Daoy (cell line): Measurements from ENCODE around the gene SLC7A1. TPM values are rescaled to one million over a fixed set of nuclear protein-coding genes. Genes with fewer than 3 reads are reported as not detected.

Experiments
- DNase-seq: peaks from one replicate; pipeline ENCODE4 v3.0.0-alpha.2; 2015; ENCODE audit warnings: low read depth
- total RNA-seq: library from RNA; depleted of rRNA; stranded (reverse); fragments of >200 nt; shearing (Covaris generic); gene quantifications from 2 replicates; pipeline ENCODE4 v1.2.3, GENCODE V29; 2014

Gene SLC7A1
- total RNA-seq, 1 experiment from 2014 or later, result 22.0 TPM

DNA sequence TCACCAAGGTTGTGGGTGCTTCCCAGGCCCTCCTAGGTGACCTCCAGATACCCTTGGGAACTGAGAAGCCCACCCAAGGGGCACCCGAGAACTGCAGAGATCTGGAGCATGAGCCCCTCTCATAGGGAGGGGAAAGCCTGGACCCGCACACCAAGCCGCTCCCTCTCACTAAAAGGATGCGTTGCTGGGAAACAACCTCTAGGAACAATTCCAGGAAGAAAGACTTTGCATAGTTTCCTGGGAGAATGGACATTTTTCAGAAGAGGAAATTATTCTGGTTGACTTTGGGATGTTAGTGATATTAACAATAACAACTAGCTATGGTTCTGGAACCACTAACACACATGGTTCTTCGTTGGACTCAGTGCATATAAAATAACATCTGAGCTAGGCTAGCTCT, 64.6 kb downstream of the SLC7A1 start:
- DNase-seq, result no peak

DNA sequence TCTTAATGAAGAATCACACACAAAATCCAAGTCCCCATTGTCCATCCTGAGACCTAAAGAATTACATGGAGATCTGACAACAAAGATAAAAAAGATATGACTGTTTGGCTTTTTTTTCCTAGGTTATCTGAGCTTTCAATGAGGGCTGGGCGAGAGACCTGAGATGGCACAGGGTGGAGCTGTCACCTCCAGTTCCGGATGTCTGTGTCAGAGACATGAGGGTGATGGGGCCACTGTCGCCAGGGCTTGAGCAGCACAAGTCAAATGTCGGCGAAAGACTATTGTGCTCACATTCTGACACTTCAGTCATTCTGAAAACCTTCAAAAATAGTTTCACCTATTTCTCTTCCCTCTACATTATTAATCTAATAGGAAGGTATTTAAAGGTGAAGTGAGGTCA, 65.7 kb downstream of the SLC7A1 start:
- DNase-seq, result no peak

GRCh38 chr13:29527916-29528315, 67.6 kb downstream of the SLC7A1 start:
- DNase-seq, result no peak

DNA sequence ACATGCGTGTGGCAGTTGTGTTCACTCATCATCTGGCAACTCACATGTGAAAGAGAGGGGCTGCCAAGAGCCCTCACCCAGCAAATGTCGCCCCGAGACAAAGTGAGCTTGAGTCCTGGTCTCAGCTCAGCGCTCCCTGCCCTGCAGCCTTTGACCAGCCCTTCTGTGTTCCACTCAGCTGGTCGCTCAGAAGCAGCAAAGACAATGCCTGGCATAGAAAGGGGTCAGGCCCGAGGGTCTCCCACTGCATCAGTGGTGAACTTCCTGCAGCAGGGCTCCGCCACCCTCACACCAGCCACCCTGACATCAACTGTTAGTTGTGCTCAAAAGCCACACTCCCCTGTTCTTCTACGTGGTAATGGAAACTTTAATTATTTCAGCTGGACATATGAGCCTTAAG, 68.0 kb downstream of the SLC7A1 start:
- DNase-seq, result no peak

GRCh38 chr13:29526741-29527140, 68.7 kb downstream of the SLC7A1 start:
- no peak for DNase-seq

DNA sequence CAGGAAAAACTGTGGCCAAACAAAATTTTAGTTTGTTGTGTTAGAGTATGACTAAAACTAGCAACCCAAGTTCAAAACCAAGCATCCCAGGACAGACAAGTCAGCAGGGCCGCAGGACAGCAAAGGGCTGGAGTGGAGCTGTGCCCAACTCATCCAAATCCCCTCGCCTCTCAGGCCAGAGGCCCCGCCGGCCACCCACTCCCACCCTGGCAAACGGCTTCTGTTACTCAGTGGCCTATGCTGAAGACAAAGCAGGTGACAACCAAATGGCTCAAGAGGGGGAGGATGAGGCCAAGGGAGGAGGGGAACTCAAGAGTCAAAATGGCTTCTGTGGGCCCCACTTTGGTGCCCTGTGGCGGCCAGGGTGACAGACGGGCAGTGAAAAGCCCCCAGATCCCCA, 69.7 kb downstream of the SLC7A1 start:
- DNase-seq, result no peak

DNA sequence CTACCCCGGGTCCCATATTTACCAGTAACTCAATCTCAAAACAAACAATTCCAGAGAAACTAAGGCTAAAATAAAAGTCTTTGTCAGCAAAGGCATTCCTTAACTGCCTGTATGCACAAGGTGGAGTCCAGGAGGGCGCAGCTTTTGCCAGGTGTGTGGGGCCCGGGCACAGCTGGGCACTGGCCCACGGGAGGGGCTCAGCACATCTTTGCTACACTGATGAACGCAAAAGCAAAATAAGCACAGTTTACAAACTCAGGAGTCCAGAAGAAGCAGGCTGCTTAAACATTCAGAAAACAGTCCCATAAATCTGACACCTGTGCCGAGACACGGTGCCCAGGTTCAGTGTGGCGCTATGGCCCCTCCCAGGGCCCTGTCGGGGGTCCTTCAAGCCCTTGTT, 70.8 kb downstream of the SLC7A1 start:
- DNase-seq, result no peak

- DNase-seq, result no peak
These were observed 71.3 kb downstream of the SLC7A1 start for GRCh38 chr13:29524176-29524575.

- DNase-seq, result peak; percentile 16
These were observed 72.1 kb downstream of the SLC7A1 start for GRCh38 chr13:29523199-29523961.

- DNase-seq, result peak; percentile 82
These were observed 73.3 kb downstream of the SLC7A1 start for GRCh38 chr13:29522044-29522685.

DNA sequence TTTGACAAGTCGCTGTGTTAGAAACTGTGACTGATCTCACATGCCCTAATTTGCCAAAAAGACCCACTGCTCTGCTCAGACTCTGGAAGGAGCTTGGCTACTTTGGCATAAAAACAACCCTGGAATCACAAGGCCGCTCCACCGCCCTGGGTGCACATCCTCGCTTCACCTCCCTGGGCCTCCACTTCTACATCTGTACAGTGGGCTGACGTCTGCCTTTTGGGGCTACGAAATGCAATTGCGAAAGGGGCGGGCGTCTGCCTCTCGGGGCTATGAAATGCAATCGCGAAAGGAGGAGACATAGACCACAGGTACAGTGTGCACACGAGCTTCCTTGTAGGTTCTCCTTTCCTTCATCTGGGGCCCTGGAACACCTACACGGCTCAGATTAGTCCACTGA, 74.2 kb downstream of the SLC7A1 start:
- DNase-seq, result no peak

DNA sequence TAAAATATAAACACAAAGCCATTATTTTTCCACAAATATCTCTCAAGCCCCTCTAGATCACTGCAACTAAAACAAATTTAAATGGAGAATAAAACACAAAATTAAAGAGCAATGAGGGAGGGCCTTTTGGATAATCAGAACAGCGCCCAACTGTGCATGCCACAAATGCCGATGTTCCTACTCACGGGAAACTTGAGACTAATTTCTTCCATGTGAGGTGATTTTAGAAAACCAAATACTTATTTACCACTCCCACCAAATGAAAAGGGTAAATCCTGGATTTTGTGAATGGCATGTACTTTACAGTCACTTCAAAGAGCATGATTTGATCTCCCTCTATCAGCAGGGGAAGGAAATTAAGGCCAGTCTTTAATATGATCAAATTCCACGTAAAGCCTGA, 74.8 kb downstream of the SLC7A1 start:
- DNase-seq, result peak; percentile 70

DNA sequence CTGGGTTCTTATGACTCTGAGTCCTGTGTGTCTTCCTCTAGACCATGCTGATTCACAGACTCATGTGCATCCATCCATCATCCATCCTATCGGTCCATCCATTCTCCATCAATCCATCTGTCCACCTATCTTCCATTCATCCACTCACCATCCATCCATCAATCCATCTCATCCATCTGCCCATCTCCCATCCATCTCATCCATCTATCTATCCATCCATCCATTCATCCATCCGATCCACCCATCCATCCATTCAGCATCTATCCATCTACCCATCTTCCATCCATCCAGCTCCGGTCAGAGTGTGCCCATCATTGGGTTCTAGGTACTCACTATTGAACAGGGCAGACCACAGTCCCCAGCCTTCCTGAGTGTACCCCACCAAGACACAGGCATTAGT, 75.6 kb downstream of the SLC7A1 start:
- no peak for DNase-seq

GRCh38 chr13:29516880-29517279, 78.6 kb downstream of the SLC7A1 start:
- no peak for DNase-seq

DNA sequence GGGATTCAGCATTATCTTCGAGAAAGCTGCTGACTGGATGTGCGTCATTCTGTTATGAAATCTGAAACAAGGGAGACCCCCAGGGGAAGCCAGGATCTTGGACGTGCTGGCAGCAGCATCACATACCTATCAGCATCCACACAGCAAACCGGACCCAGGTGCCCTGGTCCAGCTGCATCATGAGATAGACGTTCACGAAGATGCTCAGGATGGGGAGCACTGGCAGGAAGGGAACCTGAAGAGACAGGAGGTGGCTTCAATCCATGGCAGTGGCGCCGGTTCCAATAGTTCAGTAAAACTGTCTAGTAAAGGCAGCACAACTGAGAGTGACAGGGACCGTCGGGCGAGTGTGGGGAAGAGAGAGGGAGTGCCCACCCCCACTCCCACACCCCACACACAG, 79.5 kb downstream of the SLC7A1 start:
- DNase-seq, result no peak

GRCh38 chr13:29515372-29515771, 80.1 kb downstream of the SLC7A1 start:
- no peak for DNase-seq

DNA sequence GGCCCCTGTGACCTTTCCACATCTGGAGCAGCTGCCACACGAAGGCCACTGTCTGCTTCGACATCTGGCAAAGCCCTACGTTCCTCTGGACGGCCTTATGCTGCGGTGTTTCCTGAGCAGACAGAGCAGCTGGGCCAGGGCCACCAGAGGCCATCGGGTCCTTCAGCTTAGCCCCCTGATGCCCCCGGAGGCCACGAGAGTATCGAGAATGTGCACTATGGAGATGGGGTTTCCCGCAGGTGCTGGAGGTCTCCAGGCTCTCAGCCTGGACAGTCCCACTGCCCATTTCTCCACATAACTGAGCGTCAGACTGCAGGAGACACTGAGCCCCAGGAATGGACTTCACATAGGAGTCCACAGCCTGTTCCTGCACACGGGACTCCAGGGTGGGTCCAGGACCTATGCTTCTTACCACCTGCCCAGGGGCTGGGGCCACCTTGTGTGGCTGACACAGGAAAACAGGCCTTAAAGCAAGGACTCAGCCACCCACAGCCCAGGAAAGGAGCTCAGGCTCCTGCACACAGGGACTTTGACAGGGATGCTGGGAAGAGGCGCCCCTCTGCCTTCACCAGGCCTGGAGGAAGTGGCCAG, 80.7 kb downstream of the SLC7A1 start:
- no peak for DNase-seq

GRCh38 chr13:29513981-29514719, 81.3 kb downstream of the SLC7A1 start:
- no peak for DNase-seq

DNA sequence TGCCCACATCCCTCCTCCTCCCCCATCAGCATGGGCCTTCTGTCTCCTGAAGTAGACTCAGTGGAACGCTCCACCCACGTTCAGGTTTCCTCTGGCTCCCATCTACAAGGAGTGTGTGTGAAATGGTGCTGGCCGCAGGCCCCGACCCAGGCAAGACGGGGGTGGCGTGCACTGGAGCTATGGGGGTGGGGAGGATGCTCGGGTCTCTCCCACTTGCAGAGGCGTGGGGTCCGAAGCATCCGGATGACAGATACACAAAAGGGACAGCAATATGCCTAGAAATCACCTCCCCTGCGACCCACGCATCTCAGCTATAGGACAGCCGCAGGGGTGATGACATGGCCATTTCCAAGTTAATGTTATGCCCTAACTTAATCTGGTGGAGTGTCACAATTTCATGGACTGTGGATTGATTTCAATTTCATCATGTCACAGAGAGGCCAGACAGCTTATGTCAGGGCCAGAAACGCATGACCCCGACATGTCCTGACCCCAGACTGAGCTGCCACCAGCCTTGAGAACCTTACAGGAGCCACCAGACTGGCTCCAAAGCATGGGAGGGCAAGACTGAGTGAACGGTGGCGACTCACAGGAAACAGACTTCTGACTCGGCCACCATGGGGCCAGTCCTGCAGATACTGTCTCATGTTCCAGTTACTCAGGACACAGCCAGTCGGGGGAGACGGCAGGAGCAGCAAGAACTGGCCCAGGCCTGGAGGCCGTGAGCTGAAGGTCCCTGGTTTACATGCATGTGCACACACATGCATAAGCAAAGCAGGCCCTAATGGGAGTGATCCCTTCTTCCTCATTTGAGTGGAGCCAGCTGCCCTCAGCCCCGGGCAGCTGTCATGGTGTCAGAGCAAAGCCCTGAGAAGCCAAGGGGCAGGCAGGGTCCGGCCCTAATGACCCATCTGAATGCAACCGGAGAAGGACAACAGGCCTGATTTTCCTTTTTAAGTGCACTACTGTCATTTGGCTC, 82.2 kb downstream of the SLC7A1 start:
- DNase-seq, result no peak

DNA sequence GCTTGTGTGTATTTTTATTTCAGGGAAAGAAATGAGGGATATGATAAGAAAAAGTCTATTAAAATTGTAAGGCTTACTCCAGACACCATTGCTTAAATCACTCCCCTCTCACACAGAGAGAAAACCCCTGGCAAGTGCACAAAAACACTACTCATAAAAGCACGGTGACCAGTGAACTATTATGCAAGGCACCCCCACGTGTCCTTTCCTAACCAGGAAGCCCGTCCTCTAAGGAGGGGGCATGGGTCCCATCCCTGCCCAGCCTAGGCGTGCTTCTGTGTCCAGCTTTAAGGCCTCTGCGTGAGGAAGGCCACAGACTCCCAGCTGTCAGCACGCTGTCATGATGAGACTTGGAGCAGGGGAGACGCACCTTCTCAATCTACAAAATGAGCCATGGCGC, 83.5 kb downstream of the SLC7A1 start:
- no peak for DNase-seq

DNA sequence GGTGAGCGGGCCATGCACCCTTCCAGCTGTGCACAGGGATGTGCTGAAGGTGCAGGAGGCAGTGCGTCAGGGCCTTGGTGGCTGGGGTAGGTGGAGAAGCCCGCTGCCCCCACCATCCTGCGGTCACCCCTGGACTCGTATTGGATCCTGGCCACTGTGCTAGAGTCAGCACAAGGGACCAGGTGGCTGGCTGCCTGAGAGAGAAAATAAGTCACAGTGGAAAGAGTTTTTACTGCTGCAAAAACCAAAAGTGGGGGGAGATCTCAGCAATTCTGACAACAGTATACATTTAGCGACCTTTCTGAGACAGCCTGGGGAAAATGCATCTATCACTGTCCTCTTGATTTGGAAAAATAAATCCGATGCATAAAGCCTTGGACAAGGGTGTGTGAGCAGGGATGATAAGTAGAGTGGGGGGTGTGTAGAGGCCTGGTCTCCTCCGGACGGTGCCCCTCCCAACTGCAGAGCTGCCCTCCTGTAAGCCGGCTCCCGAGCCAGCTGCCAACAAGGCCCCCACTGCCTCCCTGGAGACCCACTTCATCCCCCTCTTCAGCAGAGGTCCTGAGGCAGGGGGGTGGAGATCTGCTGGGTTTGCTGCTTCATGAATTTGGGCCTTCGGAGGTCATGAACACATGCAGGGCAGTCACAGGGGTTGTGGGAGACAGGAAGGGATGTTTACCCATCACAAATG, 84.2 kb downstream of the SLC7A1 start:
- DNase-seq, result no peak
